ENCODE measurements around the gene SNUPN. TPM values are rescaled to one million over a fixed set of nuclear protein-coding genes. Genes with fewer than 3 reads are reported as not detected.

Gene SNUPN
- total and polyA plus RNA-seq, 2 of the 4 experiments (the other 2 are of a cell fraction): 23.8 to 24.1 TPM

GRCh38 chr15:75666823-75667501, 41.4 kb upstream of the SNUPN start (continued):
- TF ChIP-seq CTCF (conservative IDR thresholded peaks at IDR 0.05; ENCODE audit: low read depth, low read length) (no peak), POLR2A (IDR thresholded peaks at IDR 0.05; ENCODE audit: low read depth, low read length) (no peak)

GRCh38 chr15:75663931-75664421, 38.5 kb upstream of the SNUPN start:
- H3K4me1 ChIP-seq (ENCODE audit: control insufficient read depth, insufficient read depth, low read length): peaks cover 37% of the 10 kb centered on the region
- peak overlapping the region; percentile 69; the same call in 1 of the 2 replicates for H3K4ac ChIP-seq (ENCODE audit: low read depth, low read length)
- in situ Hi-C loops (cut with MboI; ENCODE audit: low sequenced_read_pairs) (loop anchor here (10.0 kb wide), 1 partner anchor 61 kb away; a partner anchor contains a TSS), intact Hi-C loops (cut with micrococcal nuclease) (no loop called here), dilution Hi-C loops (cut with HindIII; ENCODE audit: low sequenced_read_pairs, unreplicated experiment) (no loop called here)
- no peak overlapping the region for H3K56ac ChIP-seq (ENCODE audit: extremely low read depth, insufficient read depth, low read length)
- DNase-seq: no peak
- H3K36me3 ChIP-seq (ENCODE audit: control insufficient read depth, insufficient read depth, low read length): peaks cover 13% of the 10 kb centered on the region
- WGBS, 2 experiments (ENCODE audit: extremely low coverage in 2 of 2, insufficient read length in 1 of 2): 58% methylated on average over 5 of the region's 11 CpGs; no CpG with 5 or more reads in 1 of the 2 experiments
- no peak overlapping the region for H2BK120ac ChIP-seq (ENCODE audit: low read depth, low read length)
- H3K79me1 ChIP-seq (ENCODE audit: low read depth in 1 of 2, low read length in 2 of 2): peaks cover 21 to 83% of the 10 kb centered on the region in 2 experiments; a peak in 3 of 4 replicates
- 0 out of 3 replicates have a peak overlapping the region, but pooled peaks have one; percentile 24 for H2BK15ac ChIP-seq (ENCODE audit: low read depth, low read length)
- H3K18ac ChIP-seq (ENCODE audit: low read depth, low read length): no peak overlapping the region
- H3K4me2 ChIP-seq (ENCODE audit: low read depth, low read length): no peak overlapping the region
- H2AFZ ChIP-seq (replicated peaks; ENCODE audit: low read length, poor library complexity): no peak overlapping the region
- no peak overlapping the region for H3K4me3 ChIP-seq (ENCODE audit: insufficient read depth, low read depth, low read length)
- BruUV-seq (replicated peaks): no TSS peak
- no peaks in the 10 kb centered on the region for H3K27me3 ChIP-seq (ENCODE audit: control insufficient read depth, insufficient read depth, low read length)
- peak overlapping the region; percentile 21 for H2BK5ac ChIP-seq (ENCODE audit: low read depth, low read length, poor library complexity, severe bottlenecking)
- peak overlapping the region; percentile 6 to 13; a peak in 2 of 4 replicates for H4K8ac ChIP-seq (ENCODE audit: low read depth in 2 of 2, low read length in 2 of 2)
- H3K14ac ChIP-seq (replicated peaks; ENCODE audit: low read depth, low read length): 0 out of 2 replicates have a peak overlapping the region, but pooled peaks have one; percentile 9
- peak overlapping the region; percentile 79; the same call in 1 of the 2 replicates for H2AK5ac ChIP-seq (ENCODE audit: low read depth, low read length)
- H3K9me1 ChIP-seq (ENCODE audit: insufficient read depth, low read length): peaks cover 41% of the 10 kb centered on the region
- no peak for ATAC-seq (ENCODE audit: low read depth)
- ChIA-PET CTCF (no interaction called here), POLR2A (ENCODE audit: unreplicated experiment) (no interaction called here)
- H4K91ac ChIP-seq (ENCODE audit: insufficient read depth, low read depth, low read length): peak overlapping the region; percentile 73; the same call in 1 of the 2 replicates
- H2BK20ac ChIP-seq (ENCODE audit: low read depth, low read length): peak overlapping the region; percentile 18; the same call in 1 of the 2 replicates
- H3K9ac ChIP-seq (ENCODE audit: low read depth, low read length): no peak overlapping the region
- H3K27ac ChIP-seq (ENCODE audit: insufficient read depth, low read length): no peak overlapping the region
- no peak for TF ChIP-seq RAD21 (IDR thresholded peaks at IDR 0.05; ENCODE audit: low read length)
- no peak for TF ChIP-seq CTCF (conservative IDR thresholded peaks at IDR 0.05; ENCODE audit: low read depth, low read length)
- 0 out of 2 replicates have a peak, but pooled peaks have one; percentile 26 for TF ChIP-seq POLR2A (IDR thresholded peaks at IDR 0.05; ENCODE audit: low read depth, low read length)
- H3K23ac ChIP-seq (ENCODE audit: low read depth, low read length): peak overlapping the region; percentile 28; the same call in 1 of the 2 replicates
- H4K5ac ChIP-seq (ENCODE audit: low read depth, low read length): no peak overlapping the region
- no peaks in the 10 kb centered on the region for H3K9me3 ChIP-seq (ENCODE audit: control insufficient read depth, insufficient read depth, low read length)
- peak overlapping the region; percentile 30 for H2AK9ac ChIP-seq (replicated peaks; ENCODE audit: low read depth, low read length, poor library complexity)
- H4K20me1 ChIP-seq (ENCODE audit: insufficient read depth, low read length): peaks cover 8% of the 10 kb centered on the region; the same call in 1 of the 2 replicates
